Hepatocyte (in vitro differentiated cells): ENCODE measurements around the gene RYR3. TPM values are rescaled to one million over a fixed set of nuclear protein-coding genes. Genes with fewer than 3 reads are reported as not detected.

Experiments used
- DNase-seq: peaks from one replicate; pipeline ENCODE4 v3.0.0-alpha.2; 2016; ENCODE audit warnings: low spot score
- H2AFZ ChIP-seq: fragments of 200-600 bp; sonication (generic); 2 replicates; pipeline ENCODE4 v1.6.0; 2016; ENCODE audit warnings: antibody characterized with exemption, mild to moderate bottlenecking
- H3K27ac ChIP-seq: fragments of 200-600 bp; sonication (generic); 2 replicates; pipeline ENCODE4 v1.5.1; 2016; ENCODE audit warnings: mild to moderate bottlenecking
- H3K27me3 ChIP-seq: fragments of 200-600 bp; sonication (generic); 2 replicates; pipeline ENCODE4 v1.6.1; 2016
- H3K36me3 ChIP-seq: fragments of 200-600 bp; sonication (generic); replicated peaks from 2 replicates; pipeline ENCODE4 v1.5.1; 2016; ENCODE audit warnings: low read depth; ENCODE audit not compliant: insufficient read depth
- H3K4me1 ChIP-seq: fragments of 200-600 bp; sonication (generic); 2 replicates; pipeline ENCODE4 v1.5.1; 2016; ENCODE audit warnings: mild to moderate bottlenecking, moderate library complexity; ENCODE audit not compliant: insufficient read depth
- H3K4me2 ChIP-seq: fragments of 200-600 bp; sonication (generic); 2 replicates; pipeline ENCODE4 v1.6.0; 2016
- H3K4me3 ChIP-seq: fragments of 200-600 bp; sonication (generic); 2 replicates; pipeline ENCODE4 v1.5.1; 2016; ENCODE audit warnings: mild to moderate bottlenecking
- H3K79me2 ChIP-seq: fragments of 200-600 bp; sonication (generic); 2 replicates; pipeline ENCODE4 v1.6.0; 2017; ENCODE audit warnings: mild to moderate bottlenecking
- H3K9me2 ChIP-seq: fragments of 200-600 bp; sonication (generic); replicated peaks from 2 replicates; pipeline ENCODE4 v1.6.0; 2017; ENCODE audit warnings: mild to moderate bottlenecking; ENCODE audit not compliant: insufficient read depth
- H3K9me3 ChIP-seq: fragments of 200-600 bp; sonication (generic); 2 replicates; pipeline ENCODE4 v1.5.1; 2016; ENCODE audit warnings: low read depth, mild to moderate bottlenecking
- H4K20me1 ChIP-seq: fragments of 200-600 bp; sonication (generic); 2 replicates; pipeline ENCODE4 v1.6.0; 2016; ENCODE audit warnings: mild to moderate bottlenecking; ENCODE audit not compliant: insufficient read depth, poor library complexity, severe bottlenecking
- CTCF ChIP-seq: fragments of 200-600 bp; sonication (generic); IDR thresholded peaks from 2 replicates; pipeline ENCODE4 v1.5.1; 2016; ENCODE audit warnings: antibody characterized with exemption, mild to moderate bottlenecking; ENCODE audit not compliant: poor library complexity
- EZH2 ChIP-seq: fragments of 200-600 bp; sonication (generic); IDR thresholded peaks from 2 replicates; pipeline ENCODE4 v1.6.1; 2016; ENCODE audit warnings: antibody characterized with exemption, mild to moderate bottlenecking, borderline replicate concordance
- EZH2phosphoT487 ChIP-seq: fragments of 200-600 bp; sonication (generic); IDR thresholded peaks from one replicate; pipeline ENCODE4 v1.6.1; 2018; ENCODE audit warnings: antibody characterized with exemption, mild to moderate bottlenecking, low read depth, moderate library complexity; ENCODE audit not compliant: unreplicated experiment, severe bottlenecking
- WGBS: methylation state at CpG from one replicate; pipeline ENCODE4 v1.1.6; 2016; ENCODE audit warnings: low lambda C conversion rate; ENCODE audit errors: missing lambda C conversion rate; 5-methylcytosine and 5-hydroxymethylcytosine counted together
- polyA plus RNA-seq: library from polyadenylated mRNA; unstranded; fragments of >200 nt; fragmentation: Nextera tagmentation; extraction: Ambion mirVana; gene quantifications from 2 replicates; pipeline ENCODE4 v1.2.1, GENCODE V29; 2016
- total RNA-seq: library from RNA; depleted of rRNA; stranded (reverse); fragments of >200 nt; gene quantifications from 2 replicates; pipeline ENCODE4 v1.2.3, GENCODE V29; 2014

Gene RYR3
- total and polyA plus RNA-seq, 2 experiments from 2014 or later = 0.36 to 0.37 TPM

GRCh38 chr15:33395846-33396245 lies 85.1 kb downstream of the RYR3 start:
- no peak for TF ChIP-seq EZH2
- TF ChIP-seq CTCF = no peak
- no peak for TF ChIP-seq EZH2phosphoT487

DNA sequence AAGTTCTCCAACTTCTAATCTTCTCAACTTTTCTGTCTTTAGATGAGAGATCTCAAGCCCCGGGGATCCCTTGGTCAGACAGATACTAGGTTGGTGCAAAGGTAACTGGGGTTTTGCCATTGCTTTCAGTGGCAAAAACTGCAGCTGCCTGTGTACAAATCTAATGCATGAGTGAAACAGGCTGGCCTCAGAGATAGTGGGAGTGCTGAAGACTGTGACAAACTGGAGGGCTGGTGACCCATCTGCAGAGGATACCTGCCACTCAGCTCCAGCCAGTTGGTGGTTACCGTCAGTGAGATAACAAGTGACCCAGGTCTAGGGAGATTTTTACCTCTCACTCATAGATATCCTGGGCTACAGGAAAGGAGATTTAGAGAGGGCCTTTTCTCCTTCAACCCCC lies 85.7 kb downstream of the RYR3 start:
- no peak for TF ChIP-seq EZH2phosphoT487
- no peak for TF ChIP-seq CTCF
- no peak for TF ChIP-seq EZH2
- H3K27ac ChIP-seq = no peak overlapping the region
- no peaks in the 10 kb centered on the region for H3K79me2 ChIP-seq
- H4K20me1 ChIP-seq = no peaks in the 10 kb centered on the region
- no peaks in the 10 kb centered on the region for H3K9me3 ChIP-seq
- H3K36me3 ChIP-seq = no peaks in the 10 kb centered on the region
- H3K4me2 ChIP-seq = no peak overlapping the region
- no peaks in the 10 kb centered on the region for H3K4me1 ChIP-seq
- no peaks in the 10 kb centered on the region for H3K9me2 ChIP-seq
- DNase-seq = no peak
- no peak overlapping the region for H2AFZ ChIP-seq
- H3K27me3 ChIP-seq = peaks cover 3% of the 10 kb centered on the region
- no peak overlapping the region for H3K4me3 ChIP-seq
- WGBS = 73% methylated on average over 2 of the region's 2 CpGs

More at GRCh38 chr15:33395846-33396245, 85.1 kb downstream of the RYR3 start:
- H3K27ac ChIP-seq = no peak overlapping the region
- peaks cover 3% of the 10 kb centered on the region for H3K27me3 ChIP-seq
- H4K20me1 ChIP-seq = no peaks in the 10 kb centered on the region
- H3K4me1 ChIP-seq = no peaks in the 10 kb centered on the region
- no peaks in the 10 kb centered on the region for H3K9me3 ChIP-seq
- H3K36me3 ChIP-seq = no peaks in the 10 kb centered on the region
- no peak overlapping the region for H2AFZ ChIP-seq
- no peaks in the 10 kb centered on the region for H3K9me2 ChIP-seq
- no peak overlapping the region for H3K4me2 ChIP-seq
- no peaks in the 10 kb centered on the region for H3K79me2 ChIP-seq
- 91% methylated on average over 7 of the region's 7 CpGs for WGBS
- no peak for DNase-seq
- no peak overlapping the region for H3K4me3 ChIP-seq

- no peak overlapping the region for H3K27ac ChIP-seq
- WGBS = 88% methylated on average over 10 of the region's 10 CpGs
- H2AFZ ChIP-seq = no peak overlapping the region
- no peak overlapping the region for H3K4me2 ChIP-seq
- no peaks in the 10 kb centered on the region for H3K9me3 ChIP-seq
- H3K9me2 ChIP-seq = no peaks in the 10 kb centered on the region
- no peak for TF ChIP-seq EZH2phosphoT487
- TF ChIP-seq CTCF = no peak
- TF ChIP-seq EZH2 = no peak
- no peak for DNase-seq
- H3K36me3 ChIP-seq = no peaks in the 10 kb centered on the region
- H3K4me1 ChIP-seq = no peaks in the 10 kb centered on the region
- peaks cover 2% of the 10 kb centered on the region for H3K27me3 ChIP-seq
- no peaks in the 10 kb centered on the region for H3K79me2 ChIP-seq
- no peak overlapping the region for H3K4me3 ChIP-seq
- H4K20me1 ChIP-seq = no peaks in the 10 kb centered on the region
Observed at GRCh38 chr15:33398555-33398954, 87.8 kb downstream of the RYR3 start.

DNA sequence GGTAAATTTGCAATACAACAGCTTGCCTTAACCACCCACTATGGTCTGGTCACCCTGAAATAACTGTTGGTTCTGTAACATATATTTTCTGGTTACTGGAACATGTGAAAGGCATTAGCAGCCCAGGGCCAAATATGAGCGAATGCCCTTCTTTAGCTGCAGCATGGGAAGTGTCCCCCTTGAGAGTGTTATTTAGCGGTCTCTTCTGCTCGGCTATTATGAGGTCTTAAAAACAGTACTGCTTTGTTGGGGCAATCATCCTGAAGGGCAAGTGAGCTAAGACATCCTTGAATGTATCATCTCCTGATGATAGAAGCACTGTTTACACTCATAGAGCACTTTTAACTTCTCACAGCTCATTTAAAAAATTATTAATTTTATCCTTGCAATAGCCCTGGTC lies 90.2 kb downstream of the RYR3 start:
- Histone ChIP-seq H3K27ac (no peak overlapping the region), H3K4me2 (no peak overlapping the region)
- 65% methylated on average over 3 of the region's 3 CpGs for WGBS

More for the DNA sequence above, 90.2 kb downstream of the RYR3 start:
- no peaks in the 10 kb centered on the region for H3K79me2 ChIP-seq
- no peaks in the 10 kb centered on the region for H3K27me3 ChIP-seq
- no peak overlapping the region for H2AFZ ChIP-seq
- no peaks in the 10 kb centered on the region for H3K36me3 ChIP-seq
- no peaks in the 10 kb centered on the region for H4K20me1 ChIP-seq
- H3K9me3 ChIP-seq = no peaks in the 10 kb centered on the region
- no peak for TF ChIP-seq EZH2phosphoT487
- no peak for TF ChIP-seq EZH2
- TF ChIP-seq CTCF = no peak
- no peak overlapping the region for H3K4me3 ChIP-seq
- DNase-seq = no peak
- H3K4me1 ChIP-seq = no peaks in the 10 kb centered on the region
- no peaks in the 10 kb centered on the region for H3K9me2 ChIP-seq
